ENCODE results near the gene TANGO2.

TANGO2 gene

DNA sequence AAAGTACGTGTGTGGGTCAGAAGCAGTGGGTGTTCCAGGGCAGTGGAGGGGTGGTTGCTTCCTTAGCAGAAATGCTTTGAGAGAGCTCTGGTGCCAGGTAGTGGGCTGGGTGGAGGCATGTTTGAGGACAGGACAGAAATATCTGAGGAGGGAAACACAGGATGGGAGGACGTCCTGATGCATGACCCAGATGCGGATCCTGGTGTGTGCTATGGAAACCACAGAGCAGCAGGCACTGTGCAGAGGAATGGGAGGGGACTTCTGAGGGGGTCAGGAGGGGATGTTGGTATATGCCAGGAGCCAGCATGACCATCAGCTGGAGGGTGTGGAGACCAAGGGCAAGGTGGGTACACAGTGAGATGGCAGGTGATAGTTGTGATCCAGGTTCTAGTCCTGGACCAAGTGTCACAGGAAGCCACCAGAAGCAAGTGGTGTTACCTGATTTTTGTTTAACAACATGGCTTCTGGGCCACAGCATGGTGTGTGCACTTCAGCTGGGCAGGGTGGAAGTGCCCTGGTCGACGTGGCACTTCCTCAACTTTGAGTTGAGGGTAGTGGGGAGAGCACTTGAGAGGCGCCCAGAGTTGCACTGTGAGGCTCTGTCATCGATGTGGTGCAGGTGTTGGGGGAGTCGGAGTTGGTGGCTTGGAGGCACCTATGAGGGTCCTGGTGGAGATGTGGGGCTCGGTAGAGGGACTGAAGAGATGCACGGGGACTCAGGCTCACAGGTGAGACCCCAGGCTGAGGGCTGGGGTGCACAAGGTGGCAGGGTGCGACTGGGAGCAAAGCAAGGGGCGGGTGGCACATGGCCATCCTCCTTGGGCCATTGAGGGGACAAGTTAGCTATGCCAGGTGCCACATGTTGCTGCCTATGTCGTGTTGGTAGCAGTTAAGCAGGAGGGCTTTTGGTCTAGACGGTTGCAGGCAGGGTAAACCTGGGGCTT, 66.7 kb downstream of the TANGO2 start:
- no peak for DNase-seq (ENCODE audit: low read depth)

DNA sequence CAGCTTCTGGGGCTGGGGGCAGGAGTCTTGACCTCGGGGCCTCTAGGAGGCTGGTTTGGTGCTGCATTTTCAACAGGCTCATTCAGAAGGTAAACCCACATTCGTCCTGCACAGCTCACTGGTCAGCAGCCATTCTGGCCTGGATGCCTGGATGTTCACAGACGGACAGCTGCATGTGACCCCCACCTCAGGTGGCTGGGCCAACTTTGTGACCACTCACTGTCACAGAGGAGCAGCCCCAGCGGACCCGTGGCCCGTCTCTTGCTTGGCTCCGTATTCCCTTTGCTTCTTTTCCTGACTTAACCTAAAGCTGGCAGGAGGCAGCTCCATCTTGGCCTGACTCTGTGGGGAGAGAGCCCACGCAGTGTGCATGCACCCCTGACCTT, 67.3 kb downstream of the TANGO2 start:
- DNase-seq (ENCODE audit: low read depth), result no peak

DNA sequence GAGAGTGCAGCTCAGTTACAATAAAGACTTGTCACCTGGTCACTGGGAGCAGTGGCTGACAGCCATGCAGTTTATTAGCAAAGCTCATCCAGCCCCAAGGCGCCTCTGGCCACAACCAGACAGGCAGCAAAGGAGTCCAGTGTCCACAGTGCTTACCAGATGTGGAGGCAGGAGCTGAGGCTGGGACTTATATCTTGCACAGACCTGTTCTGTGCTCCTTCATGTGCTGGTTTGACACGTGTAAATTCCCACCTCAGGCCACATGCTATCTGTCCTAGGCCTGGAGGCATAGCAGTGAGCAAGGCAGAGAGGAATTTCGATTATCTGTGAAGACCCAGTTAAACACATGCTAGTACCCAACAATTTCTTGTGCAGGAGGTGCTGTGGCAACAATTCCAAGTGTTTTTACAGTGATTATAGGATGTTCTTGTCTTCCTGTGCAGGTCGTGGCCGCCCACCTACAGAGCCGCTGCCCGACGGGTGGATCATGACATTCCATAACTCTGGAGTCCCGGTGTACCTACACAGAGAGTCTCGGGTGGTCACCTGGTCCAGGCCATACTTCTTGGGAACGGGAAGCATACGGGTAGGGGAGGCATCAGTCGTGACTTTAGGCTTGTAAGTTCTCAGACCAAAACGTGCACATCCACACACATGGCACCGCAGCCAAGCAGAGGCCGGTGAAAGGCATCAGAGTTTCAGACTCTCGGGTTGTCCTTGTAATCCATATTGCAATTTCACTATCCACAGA, 68.5 kb downstream of the TANGO2 start:
- no peak for DNase-seq (ENCODE audit: low read depth)

DNA sequence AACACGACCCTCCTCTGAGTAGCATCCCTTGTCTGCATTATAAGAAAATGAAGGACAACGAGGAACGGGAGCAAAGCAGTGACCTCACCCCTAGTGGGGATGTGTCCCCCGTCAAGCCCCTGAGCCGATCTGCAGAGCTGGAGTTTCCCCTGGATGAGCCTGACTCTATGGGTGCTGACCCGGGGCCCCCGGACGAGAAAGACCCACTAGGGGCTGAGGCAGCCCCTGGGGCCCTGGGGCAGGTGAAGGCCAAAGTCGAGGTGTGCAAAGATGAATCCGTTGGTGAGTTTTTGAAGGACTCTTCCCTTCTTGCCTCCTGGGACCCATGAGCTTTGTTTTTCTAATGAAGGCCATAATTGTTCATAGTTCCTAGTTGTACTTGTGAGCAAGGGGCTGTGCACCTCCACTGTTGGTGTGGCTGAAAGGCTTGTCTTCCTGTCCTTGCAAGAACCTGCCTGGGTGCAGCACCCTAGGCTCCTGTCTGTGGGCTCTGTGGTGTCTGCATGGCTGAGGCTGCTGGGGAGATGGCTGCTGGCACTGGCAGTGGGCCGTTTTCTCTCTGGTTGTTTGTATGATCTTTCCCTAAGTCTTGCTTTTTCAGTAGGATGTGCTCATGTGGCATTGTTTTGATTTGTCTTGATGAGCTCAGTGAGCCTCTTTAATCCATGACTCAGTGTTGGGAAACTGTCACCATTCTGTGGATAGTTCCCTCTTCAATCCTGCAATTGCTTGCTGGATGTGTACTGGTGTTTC, 69.2 kb downstream of the TANGO2 start:
- DNase-seq (ENCODE audit: low read depth), result no peak

DNA sequence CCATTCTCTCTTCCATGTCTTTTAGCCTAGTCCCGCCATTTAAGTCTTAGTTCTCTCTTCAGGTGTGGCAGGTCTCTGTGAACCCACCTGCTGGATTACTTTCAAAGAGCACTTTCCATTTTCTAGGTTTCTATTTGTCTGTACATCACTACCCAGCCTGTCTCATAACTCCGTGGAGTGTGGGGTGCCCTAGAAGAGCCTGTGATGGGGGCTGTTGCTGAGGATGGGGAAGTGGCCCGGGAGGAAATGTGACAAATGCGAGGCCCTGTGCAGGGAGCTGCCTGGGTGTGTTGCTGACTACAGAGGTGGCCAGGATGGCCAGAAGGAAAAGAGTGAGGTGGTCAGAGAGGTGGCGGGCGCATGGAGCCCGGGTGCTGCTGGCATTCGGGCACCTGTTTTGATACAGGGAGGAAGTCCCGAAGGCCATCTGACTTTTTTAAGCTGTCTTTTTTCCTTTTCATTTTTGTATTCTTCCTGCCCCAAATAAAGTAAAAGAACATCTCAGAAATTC, 69.9 kb downstream of the TANGO2 start:
- no peak for DNase-seq (ENCODE audit: low read depth)

DNA sequence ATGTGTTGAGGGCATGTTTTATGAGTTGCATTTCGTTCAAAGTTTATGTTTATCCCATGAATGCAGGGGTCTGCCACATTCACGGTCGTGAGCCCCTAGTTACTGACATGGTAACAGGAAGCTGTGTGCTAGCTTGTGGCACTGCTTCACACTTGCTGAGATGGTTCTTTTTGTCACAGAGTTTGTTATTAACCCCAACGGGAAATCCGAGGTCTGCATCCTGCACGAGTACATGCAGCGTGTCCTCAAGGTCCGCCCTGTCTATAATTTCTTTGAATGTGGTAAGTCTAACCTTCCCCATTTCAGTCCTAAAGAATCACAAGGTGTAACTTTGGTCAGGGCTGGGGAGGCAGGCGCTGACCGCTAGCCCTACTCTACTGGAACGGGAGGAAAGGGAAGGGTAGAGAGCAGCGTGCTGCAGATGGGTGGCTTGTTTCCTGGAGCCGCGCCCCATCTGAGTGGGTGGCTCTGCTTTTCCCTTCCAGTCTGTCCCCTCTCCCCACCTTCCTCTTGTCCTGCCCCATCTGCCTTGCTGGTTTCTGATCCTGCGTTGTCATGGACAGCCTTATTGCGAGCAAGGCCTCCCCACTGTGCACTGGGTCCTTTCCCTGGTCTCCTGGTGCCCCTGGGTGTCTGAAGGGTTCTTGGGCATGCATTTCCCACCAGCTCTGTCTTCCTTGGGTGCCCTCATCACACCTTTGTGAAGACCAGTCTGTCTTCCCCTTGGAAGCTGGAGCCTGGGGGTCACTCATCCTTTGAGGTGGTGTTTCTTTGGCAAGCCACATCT, 71.0 kb downstream of the TANGO2 start:
- no peak for DNase-seq (ENCODE audit: low read depth)

DNA sequence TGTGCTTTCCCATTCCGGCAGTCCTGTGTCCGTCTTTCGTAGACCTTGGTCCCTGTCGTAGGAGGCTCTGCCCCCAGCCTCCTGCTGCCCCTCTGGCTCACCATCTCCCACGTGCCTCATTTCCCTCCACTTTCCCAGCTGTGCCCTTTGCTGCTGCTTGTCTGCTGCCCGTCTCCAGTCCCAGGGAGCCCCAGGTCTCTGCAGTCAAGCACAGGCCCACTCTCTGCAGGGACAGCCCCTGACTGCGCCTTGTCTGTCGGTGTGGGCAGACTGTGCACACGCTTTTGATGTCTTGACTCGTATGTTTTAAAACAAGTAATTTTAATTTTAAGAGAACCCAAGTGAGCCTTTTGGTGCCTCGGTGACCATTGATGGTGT, 71.6 kb downstream of the TANGO2 start:
- DNase-seq (ENCODE audit: low read depth), result no peak

DNA sequence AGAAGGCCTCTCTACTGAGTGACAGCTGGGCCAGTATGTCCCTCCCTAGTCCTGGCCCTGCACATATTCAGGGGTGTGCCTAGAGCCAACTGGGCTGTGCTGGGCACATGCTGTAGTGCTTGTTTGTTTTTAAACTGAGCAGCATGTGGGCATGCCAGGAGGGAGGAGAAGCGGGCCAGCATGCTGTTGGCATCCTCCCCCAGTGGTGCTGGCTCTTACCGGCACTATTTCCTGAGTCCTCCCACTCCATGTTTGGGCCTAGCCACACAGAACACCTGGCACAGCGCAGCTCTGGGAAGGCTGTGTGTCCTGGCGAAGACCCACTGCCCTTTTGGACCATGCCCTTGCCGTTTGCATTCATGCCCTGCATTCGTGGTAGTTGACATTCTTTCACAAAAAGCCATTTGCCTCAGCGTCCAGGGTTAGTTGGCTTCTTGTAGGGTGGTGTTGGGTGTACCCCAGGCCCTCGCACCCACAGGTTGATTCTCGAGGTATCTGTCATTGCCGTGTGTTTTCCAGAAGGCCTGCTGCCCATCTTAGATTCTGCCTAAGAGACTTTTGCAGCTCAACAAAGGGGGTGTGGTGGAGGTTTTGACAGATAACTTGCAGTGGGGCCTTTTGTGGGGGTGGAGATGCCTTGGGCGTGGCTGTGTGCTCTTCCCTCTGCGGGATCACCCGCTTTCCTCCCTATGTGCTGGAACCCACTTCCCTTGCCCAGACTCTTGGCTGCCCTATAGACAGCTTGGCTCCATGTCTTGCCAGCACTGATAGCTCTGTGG, 72.7 kb downstream of the TANGO2 start:
- DNase-seq (ENCODE audit: low read depth), result no peak

DNA sequence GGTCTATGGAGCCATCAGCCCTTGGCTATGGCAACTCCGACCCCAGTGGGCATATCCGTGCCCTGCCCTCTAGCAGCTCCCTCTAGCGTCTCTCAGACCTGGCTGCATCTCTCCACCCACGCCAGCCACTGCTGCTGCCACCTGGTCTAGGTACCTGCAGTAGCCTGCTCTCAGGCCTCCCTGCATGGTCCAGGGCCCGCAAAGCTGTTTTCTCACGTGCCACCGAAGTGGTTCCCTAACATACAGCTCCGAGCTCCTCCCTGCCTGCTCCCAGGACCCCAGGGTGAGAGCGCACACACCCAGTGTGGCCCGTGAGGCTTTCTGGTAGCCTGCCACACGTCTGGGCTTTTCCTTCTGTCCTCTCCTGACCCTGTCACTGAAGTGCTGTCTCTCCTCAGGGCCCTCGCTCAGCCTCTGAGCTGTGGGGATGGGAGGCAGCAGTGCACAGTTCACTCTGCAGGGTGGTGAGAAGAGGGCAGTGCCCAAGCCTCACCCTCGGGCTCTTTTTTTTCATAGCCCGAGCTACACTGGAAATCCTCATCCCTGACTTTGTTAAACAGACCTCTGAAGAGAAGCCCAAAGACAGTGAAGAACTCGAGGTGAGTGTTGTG, 73.4 kb downstream of the TANGO2 start:
- DNase-seq (ENCODE audit: low read depth), result no peak

DNA sequence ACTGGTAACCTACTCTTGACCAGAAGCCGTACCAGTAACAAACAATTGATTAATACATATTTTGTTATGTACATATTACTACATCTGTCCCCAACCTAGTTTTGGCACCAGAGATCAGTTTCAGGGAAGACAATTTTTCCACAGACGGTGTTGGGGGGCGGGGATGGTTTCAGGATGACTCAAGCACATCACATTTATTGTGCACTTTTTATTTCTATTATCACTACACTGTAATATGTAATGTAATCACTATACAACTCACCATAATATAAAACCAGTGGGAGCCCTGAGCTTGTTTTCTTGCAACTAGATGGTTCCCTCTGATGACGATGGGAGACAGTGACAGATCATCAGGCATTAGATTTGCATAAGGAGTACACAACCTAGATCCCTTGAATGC, 74.6 kb downstream of the TANGO2 start:
- DNase-seq (ENCODE audit: low read depth), result no peak

DNA sequence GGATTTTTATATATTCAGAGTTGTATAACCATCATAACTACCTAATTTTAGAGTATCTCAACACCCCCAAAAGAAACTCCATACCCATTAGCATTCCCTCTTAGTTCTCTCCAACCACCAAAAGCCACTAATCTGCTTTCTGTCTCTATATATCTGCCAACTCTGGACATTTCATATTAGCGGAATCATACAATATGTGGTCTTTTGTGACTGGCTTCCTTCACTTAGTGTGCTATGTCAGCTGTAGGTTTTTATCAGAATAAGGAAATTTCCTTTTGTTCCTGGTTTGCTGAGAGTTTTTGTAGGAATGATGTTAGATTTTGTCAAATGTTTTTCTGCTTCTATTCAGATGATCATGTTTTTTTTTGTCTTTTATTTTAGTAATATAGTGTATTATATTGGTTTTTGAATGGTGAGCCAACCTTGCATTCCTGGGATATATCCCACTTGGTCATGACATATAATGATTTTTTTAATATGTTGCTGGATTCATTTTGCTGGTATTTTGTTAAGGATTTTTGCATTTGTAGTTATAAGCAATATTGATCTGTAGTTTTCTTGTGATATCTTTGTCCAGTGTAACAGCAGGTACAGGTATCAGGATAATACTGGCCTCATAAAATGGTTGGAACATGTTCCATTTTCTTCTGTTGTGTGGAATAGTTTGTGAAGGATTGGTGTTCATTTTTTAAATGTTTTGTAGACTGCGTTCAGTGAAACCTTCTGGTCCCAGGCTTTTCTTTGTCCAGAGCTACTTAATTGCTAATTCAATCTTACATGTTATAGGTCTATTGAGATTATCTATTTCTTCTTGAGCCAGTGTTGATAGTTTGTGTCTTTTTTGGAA, 75.9 kb downstream of the TANGO2 start:
- no peak for DNase-seq (ENCODE audit: low read depth)

DNA sequence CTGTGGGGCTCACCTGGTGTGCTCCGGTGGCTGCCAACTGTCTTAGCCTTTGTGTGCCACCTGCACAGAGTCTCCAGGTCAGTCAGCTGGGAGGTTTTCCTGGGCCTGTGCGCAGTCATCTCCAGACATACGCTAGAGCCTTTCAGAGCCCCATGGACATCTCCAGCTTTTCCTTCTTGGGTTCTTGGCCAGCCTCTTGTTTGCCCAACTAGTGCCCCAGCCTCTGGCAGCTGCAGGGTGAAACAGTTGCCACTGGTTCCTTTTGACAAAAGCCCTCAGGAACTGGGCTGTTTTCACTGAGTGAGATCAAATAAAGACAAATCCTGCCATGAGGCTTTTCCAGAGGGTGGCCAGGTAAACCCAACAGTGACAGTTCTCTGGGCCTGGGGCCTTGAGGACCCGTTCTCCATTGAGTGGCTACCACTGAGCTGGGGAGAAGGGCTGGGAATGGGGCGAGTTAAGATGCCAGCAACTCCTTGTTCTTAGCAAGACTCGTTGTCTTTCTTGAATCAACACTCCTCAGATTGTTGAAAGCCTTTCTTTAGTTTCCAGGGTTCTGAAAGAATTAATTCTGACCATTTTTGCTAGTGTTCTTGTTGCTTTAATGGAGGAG, 78.3 kb downstream of the TANGO2 start:
- DNase-seq (ENCODE audit: low read depth), result no peak

DNA sequence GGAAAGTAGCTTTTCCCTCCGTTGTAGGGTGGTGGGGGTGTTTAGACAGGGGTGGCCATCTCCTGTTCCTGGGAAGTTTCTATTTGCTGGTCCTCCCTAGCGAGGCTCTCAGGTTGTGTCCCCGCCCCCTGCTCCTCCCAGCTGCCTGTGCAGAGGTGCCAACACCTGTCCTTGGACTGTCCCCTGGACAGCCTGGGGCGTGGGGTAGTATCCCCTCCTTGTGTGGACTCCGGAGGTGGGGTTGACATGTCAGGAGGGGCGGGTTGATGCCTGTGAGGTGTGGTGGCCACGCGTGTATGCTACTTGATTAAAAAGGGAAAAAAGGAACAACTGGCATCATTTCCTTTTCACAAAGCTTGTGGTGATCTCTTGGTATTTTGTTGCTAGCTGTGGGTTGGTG, 80.7 kb downstream of the TANGO2 start:
- DNase-seq (ENCODE audit: low read depth), result no peak

DNA sequence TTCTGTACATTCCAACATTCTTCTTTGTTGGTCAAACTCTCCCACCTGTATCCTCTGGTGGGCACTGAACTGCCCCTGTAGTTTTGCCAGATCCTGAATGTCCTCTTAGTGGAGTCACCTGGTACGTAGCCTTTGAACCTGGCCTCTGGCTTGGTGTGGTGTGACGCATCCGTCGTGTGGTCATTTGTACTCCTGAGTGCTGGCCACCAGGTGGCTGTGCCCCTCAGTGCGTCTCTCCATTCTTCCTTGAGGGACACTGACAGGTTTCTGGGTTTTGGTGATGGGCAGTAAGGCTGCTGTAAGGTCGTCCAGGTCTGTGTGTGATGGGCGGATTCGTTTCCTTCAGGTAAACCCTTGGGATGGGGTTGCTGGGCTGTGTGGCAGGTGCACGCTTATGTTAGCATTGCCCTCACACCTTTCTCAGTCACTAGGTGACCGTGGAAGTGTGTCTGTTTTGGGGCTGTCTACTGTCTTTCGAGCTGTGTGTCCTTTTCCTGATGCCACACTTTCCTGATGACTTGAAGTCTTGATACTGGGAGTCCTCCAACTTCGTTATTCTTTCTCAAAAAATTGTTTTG, 81.4 kb downstream of the TANGO2 start:
- DNase-seq (ENCODE audit: low read depth), result no peak

DNA sequence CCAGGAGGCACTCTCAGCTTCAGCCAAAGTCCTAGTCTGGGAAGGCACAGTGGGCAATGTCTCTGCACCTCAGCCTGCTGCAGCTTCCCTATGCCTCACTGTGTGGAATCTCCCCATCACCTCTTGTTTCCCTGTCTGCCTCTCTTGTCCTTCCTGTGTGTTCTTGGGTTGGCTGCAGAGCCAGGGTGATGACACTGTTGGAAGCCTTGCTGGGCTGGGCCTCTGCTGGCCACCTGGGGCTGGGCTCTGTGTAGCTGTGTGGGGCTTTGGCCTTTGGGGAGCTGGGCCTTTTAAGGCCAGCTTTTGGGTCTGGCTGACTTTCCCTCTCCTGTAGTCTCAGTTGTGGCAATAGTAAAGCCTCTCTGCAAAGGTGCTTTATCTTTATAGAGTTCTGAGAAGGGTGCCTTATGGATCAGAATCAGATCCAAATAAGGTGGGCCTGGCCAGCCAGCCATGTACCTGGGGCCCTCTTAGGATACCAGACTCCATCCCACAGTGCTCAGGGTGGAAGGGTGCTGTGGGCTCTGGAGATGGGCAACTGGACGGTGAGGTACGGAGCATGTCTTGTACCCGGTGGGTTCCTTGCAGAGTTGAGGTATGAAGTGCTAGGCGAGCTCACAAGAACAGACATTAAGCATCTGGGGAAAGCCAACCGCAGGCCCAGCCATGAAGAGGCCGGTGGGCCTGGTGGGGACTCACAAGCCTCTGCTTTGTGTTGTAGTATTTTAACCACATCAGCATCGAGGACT, 84.7 kb downstream of the TANGO2 start:
- DNase-seq (ENCODE audit: low read depth), result no peak

DNA sequence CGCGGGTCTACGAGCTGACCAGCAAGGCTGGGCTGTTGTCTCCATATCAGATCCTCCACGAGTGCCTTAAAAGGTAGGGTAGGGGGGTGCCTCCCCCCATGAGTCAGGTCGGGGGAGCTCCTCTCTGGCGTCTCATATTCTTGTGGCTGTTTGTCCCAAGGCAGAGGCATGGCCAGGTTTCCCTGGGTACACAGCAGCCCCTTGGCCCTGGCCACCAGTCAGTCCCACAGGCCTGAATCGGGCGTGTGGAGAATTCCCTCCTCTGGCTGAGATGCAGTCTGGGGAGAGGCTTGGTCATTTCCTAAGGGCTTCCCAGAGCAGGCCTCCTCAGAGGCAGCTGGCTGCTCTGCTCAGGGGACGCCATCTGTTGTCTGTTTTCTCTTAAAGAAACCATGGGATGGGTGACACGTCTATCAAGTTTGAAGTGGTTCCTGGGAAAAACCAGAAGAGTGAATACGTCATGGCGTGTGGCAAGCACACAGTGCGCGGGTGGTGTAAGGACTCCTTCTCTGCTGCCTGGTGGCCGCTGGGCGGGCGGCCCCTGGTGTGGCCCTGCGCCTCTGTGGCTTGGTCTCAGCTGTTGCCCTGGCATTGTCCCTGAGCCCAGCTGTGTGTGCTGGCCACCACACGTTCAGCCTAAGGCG, 85.4 kb downstream of the TANGO2 start:
- no peak for DNase-seq (ENCODE audit: low read depth)

DNA sequence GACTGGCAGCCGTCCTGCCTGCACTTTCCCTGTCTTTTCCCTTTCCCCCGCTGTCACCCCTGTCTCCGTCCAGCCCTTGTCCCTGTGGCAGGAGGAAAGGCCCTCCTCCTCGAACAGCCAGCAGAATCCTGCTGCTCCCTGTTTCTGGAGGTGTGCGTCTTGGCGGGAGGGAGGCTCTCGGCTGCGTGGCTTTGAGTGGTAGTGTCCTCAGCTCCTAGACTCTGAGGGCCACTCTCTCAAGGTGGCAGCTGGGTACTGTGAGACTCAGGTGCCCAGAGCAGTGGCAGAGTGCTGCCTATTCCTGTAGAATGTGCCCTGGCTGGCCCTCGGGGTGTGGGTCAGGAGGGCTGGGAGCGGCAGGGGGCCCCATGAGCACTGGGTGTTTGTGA, 85.9 kb downstream of the TANGO2 start:
- DNase-seq (ENCODE audit: low read depth), result no peak

Data from fibroblast of the conjunctiva (primary cell).